Suprapubic skin (tissue), 4 donors: Measurements from ENCODE around the gene SPSB4. TPM values are rescaled to one million over a fixed set of nuclear protein-coding genes. Genes with fewer than 3 reads are reported as not detected.
"Not testable (repeated sequence)": the region's sequence is repeated elsewhere in the genome, so short reads cannot be mapped to it uniquely, and the experiment has no call there.

Experiments
- DNase-seq, 2 donors: peaks; one replicate each; pipeline ENCODE4 v3.0.0-alpha.2; 2019; ENCODE audit warnings: low spot score in 2 of 2
- H3K27ac ChIP-seq: fragments of 200-600 bp; sonication (generic); one replicate; pipeline ENCODE4 v1.5.1; 2019
- H3K27me3 ChIP-seq: fragments of 200-600 bp; sonication (generic); one replicate; pipeline ENCODE4 v1.5.1; 2019
- H3K36me3 ChIP-seq: fragments of 200-600 bp; sonication (generic); one replicate; pipeline ENCODE4 v1.5.1; 2019
- H3K4me1 ChIP-seq: fragments of 200-600 bp; sonication (generic); one replicate; pipeline ENCODE4 v1.5.1; 2019
- H3K4me3 ChIP-seq: fragments of 200-600 bp; sonication (generic); one replicate; pipeline ENCODE4 v1.5.1; 2019; ENCODE audit warnings: mild to moderate bottlenecking
- H3K9me3 ChIP-seq: fragments of 200-600 bp; sonication (generic); one replicate; pipeline ENCODE4 v1.5.1; 2019
- EP300 ChIP-seq: sonication (generic); formaldehyde crosslinking; IDR thresholded peaks from one replicate; pipeline ENCODE4 v1.6.1; 2017; ENCODE audit warnings: antibody characterized with exemption
- POLR2A ChIP-seq, 2 donors: fragments of 450-650 bp; IDR thresholded peaks; one replicate each; pipeline ENCODE4 v1.6.1; 2017; ENCODE audit warnings: antibody characterized with exemption in 2 of 2, mild to moderate bottlenecking in 2 of 2, moderate library complexity in 2 of 2
- POLR2AphosphoS5 ChIP-seq, 3 donors: sonication (generic); formaldehyde crosslinking; IDR thresholded peaks; one replicate each; pipeline ENCODE4 v1.6.1; 2017; ENCODE audit warnings: antibody characterized with exemption in 3 of 3
- WGBS: methylation state at CpG from one replicate; pipeline ENCODE4 v1.1.5; 2018; 5-methylcytosine and 5-hydroxymethylcytosine counted together
- total RNA-seq, 4 donors: library from RNA; depleted of rRNA; stranded (reverse); fragments of >200 nt; gene quantifications; one replicate each; pipeline ENCODE4 v1.1.0, GENCODE V29; 2016
- TF ChIP-seq, protein P1 (sequence below), 2 donors: fragments of 200-600 bp in 1 of 2; fragments of 450-650 bp in 1 of 2; sonication (generic) in 1 of 2; IDR thresholded peaks; one replicate each; pipeline ENCODE4 v1.5.1; 2016 to 2019; ENCODE audit warnings: antibody characterized with exemption in 2 of 2, mild to moderate bottlenecking in 1 of 2, moderate library complexity in 1 of 2

Gene SPSB4
- total RNA-seq, 4 donors from 2014 or later = 0.51 to 0.81 TPM; not detected in 2

DNA sequence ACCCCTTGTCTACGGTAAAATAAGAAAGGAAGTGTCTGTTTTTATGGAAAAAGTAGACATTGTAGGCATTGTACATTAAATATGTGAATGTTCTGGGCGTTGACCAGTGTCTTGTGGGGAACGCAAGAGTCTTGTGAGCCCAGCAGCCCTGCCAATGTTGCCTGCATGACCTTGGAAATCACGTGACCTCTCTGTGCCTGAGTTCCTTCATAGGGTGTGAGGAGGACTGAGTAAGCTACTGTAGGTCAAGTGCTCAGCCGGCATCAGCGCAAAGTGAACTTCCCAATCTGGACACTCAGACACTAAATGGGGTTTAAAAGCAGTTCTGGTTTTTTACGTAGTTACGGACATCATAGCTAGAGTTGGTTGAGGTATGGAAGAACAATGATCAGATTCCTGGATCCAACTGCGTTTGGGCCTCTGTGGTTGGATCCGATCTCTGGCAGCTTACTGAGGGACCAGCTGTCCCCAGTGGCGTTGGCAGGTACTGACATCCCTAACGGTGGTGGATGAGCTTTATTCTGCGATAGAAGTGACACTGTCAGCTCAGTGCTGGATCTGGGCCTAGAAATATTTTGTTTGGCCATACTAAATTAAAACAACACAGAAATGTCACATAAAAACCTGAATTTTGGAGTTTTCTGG lies 63.8 kb downstream of the SPSB4 start:
- TF ChIP-seq, protein P1, sequence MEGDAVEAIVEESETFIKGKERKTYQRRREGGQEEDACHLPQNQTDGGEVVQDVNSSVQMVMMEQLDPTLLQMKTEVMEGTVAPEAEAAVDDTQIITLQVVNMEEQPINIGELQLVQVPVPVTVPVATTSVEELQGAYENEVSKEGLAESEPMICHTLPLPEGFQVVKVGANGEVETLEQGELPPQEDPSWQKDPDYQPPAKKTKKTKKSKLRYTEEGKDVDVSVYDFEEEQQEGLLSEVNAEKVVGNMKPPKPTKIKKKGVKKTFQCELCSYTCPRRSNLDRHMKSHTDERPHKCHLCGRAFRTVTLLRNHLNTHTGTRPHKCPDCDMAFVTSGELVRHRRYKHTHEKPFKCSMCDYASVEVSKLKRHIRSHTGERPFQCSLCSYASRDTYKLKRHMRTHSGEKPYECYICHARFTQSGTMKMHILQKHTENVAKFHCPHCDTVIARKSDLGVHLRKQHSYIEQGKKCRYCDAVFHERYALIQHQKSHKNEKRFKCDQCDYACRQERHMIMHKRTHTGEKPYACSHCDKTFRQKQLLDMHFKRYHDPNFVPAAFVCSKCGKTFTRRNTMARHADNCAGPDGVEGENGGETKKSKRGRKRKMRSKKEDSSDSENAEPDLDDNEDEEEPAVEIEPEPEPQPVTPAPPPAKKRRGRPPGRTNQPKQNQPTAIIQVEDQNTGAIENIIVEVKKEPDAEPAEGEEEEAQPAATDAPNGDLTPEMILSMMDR (IDR thresholded peaks at IDR 0.05) = peak in 1 of 2 donors; percentile 37
- no peak for TF ChIP-seq EP300
- Histone ChIP-seq H3K4me1 (peaks cover 6% of the 10 kb centered on the region), H3K36me3 (no peaks in the 10 kb centered on the region), H3K4me3 (no peak overlapping the region), H3K27ac (peak overlapping the region; percentile 46), H3K9me3 (no peaks in the 10 kb centered on the region), H3K27me3 (no peaks in the 10 kb centered on the region)
- DNase-seq = peak in 1 of 2 donors; percentile 76
- 74% methylated on average over 13 of the region's 13 CpGs for WGBS

DNA sequence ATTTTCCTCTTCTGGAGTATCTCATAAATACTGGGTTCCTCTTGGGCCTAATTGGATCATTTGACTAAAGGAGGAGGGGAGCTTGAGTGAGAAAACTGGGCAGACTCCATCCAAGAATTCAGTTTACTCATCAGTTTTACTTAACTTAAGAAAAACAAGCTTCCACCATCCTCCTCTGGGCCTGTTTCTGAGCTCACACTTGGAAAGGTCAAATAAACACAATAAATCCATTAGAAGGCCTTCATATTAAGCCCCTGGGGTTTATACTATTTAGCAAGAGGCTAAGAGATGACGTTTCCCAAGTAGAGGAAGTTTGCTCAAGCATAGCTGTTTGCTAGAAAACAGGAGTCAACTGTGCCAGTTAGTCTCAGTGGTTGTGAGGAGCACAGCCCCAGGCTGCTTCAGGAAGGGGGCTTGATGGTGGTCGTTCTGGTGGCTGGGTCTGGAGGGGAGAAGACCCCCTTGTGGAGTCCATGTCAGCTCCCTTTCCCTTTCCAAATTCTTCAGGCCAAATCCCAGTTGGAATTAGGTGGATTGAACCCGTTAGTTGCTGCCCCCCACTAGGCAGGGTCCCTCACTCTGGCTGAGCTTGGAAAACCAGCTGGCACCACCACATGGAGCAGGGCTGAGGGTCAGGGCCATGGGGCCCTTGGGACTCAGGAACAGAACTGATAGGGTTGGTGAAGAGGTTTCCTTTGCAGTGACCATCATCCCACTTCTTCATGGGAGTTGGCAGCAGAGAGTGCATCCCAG lies 64.8 kb downstream of the SPSB4 start:
- WGBS = 53% methylated on average over 3 of the region's 3 CpGs
- Histone ChIP-seq H3K36me3 (no peaks in the 10 kb centered on the region), H3K27ac (no peak overlapping the region), H3K4me3 (no peak overlapping the region), H3K4me1 (peaks cover 6% of the 10 kb centered on the region), H3K27me3 (no peaks in the 10 kb centered on the region), H3K9me3 (no peaks in the 10 kb centered on the region)
- peak in 1 of 2 donors; percentile 58 for DNase-seq
- TF ChIP-seq, protein P1 (IDR thresholded peaks at IDR 0.05) = no peak
- TF ChIP-seq POLR2AphosphoS5 (IDR thresholded peaks at IDR 0.05) = peak in 1 of 3 donors; percentile 14

DNA sequence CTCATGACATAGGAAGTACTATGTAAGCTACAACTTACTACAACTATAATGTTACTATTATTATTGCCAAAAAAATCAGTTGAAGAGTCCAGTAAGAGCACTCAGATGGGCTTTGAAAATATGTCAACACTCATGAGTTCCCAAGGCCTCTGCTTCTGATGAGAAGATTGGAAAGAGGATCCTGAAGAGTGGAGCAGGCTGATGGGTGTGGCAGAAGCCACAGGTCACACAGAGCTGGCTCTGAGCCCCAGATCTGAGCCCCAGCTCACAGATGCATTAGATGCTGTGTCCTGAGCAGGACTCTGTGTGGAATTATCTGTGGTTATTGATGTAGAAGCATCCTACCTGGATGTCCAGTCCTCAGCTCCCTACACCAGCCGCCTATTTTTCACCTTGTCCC lies 65.6 kb downstream of the SPSB4 start:
- 93% methylated on average over 1 of the region's 1 CpG for WGBS
- Histone ChIP-seq H3K9me3 (no peaks in the 10 kb centered on the region), H3K27ac (no peak overlapping the region), H3K4me3 (no peak overlapping the region), H3K36me3 (no peaks in the 10 kb centered on the region), H3K27me3 (no peaks in the 10 kb centered on the region), H3K4me1 (peaks cover 6% of the 10 kb centered on the region)
- DNase-seq = peak in 1 of 2 donors; percentile 24
- TF ChIP-seq, protein P1 (IDR thresholded peaks at IDR 0.05) = no peak
- no peak for TF ChIP-seq POLR2A (IDR thresholded peaks at IDR 0.05)
- no peak for TF ChIP-seq EP300
- no peak for TF ChIP-seq POLR2AphosphoS5 (IDR thresholded peaks at IDR 0.05)

DNA sequence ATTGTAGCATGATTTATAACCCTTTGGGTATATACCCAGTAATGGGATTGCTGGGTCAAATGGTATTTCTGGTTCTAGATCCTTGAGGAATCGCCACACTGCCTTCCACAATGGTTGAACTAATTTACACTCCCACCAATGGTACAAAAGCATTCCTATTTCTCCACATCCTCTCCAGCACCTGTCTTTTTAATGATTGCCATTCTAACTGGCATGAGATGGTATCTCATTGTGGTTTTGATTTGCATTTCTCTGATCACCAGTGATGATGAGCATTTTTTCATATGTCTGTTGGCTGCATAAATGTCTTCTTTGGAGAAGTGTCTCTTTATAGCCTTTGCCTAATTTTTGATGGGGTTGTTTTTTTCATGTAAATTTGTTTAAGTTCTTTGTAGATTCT lies 66.8 kb downstream of the SPSB4 start:
- 79% methylated on average over 1 of the region's 1 CpG for WGBS
- not testable (repeated sequence) for H3K27ac ChIP-seq, H3K4me3 ChIP-seq, H3K27me3 ChIP-seq, DNase-seq, H3K4me1 ChIP-seq, H3K9me3 ChIP-seq, H3K36me3 ChIP-seq

DNA sequence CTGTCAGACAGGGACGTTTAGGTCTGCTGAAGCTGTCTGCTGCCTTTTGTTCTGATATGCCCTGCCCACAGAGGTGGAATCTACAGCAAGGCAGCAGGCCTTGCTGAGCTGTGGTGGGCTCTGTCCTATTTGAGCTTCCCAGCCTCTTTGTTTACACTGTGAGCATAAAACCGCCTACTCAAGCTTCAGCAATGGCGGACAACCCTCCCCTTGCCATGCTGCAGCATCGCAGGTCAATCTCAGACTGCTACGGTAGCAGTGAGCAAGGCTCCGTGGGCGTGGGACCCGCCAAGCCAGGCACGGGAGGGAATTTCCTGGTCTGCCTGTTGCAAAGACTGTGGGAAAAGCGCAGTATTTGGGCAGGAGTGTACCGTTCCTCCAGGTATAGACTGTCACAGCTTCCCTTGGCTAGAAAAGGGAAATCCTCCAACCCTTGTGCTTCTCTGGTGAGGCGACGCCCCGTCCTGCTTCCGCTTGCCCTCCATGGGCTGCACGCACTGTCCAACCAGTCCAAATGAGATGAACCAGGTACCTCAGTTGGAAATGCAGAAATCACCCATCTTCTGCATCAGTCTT lies 71.4 kb downstream of the SPSB4 start:
- peak in 1 of 2 donors; percentile 44 for DNase-seq
- Histone ChIP-seq H3K27me3 (no peaks in the 10 kb centered on the region), H3K9me3 (no peaks in the 10 kb centered on the region), H3K36me3 (no peaks in the 10 kb centered on the region), H3K4me3 (no peak overlapping the region), H3K4me1 (no peaks in the 10 kb centered on the region), H3K27ac (no peak overlapping the region)
- no peak for TF ChIP-seq EP300
- TF ChIP-seq, protein P1 (IDR thresholded peaks at IDR 0.05) = no peak
- TF ChIP-seq POLR2A (IDR thresholded peaks at IDR 0.05) = no peak
- TF ChIP-seq POLR2AphosphoS5 (IDR thresholded peaks at IDR 0.05) = no peak
- WGBS = 87% methylated on average over 16 of the region's 16 CpGs
